GM15510 (cell line): ENCODE results near the gene IGF2BP2.

Experiments used
- POLR2A ChIP-seq: IDR thresholded peaks from 3 replicates; pipeline ENCODE4 v1.6.1; 2011; ENCODE audit warnings: borderline replicate concordance; ENCODE audit not compliant: insufficient read length; ENCODE audit errors: extremely low read depth

IGF2BP2 gene

GRCh38 chr3:185843635-185844034 is 18.8 kb upstream of the IGF2BP2 start:
- no peak for TF ChIP-seq POLR2A

- TF ChIP-seq POLR2A, result no peak
Observed at GRCh38 chr3:185843126-185843525, 18.3 kb upstream of the IGF2BP2 start.

- no peak for TF ChIP-seq POLR2A
Observed at GRCh38 chr3:185842241-185842640, 17.4 kb upstream of the IGF2BP2 start.

- TF ChIP-seq POLR2A, result no peak
Observed at GRCh38 chr3:185837414-185837813, 12.6 kb upstream of the IGF2BP2 start.

- no peak for TF ChIP-seq POLR2A
Observed at GRCh38 chr3:185831990-185832389, 7.1 kb upstream of the IGF2BP2 start.

- no peak for TF ChIP-seq POLR2A
Observed at GRCh38 chr3:185831195-185831594, 6.4 kb upstream of the IGF2BP2 start.

- no peak for TF ChIP-seq POLR2A
Observed at GRCh38 chr3:185830018-185830797, 5.4 kb upstream of the IGF2BP2 start.

- no peak for TF ChIP-seq POLR2A
Observed at GRCh38 chr3:185828755-185829154, 3.9 kb upstream of the IGF2BP2 start.

GRCh38 chr3:185827595-185828344 is 2.9 kb upstream of the IGF2BP2 start:
- no peak for TF ChIP-seq POLR2A

- no peak for TF ChIP-seq POLR2A
Observed at GRCh38 chr3:185825639-185826481, 1.0 kb upstream of the IGF2BP2 start.

GRCh38 chr3:185824051-185825005 is 514 bp downstream of the IGF2BP2 start:
- no peak for TF ChIP-seq POLR2A

GRCh38 chr3:185823078-185824044 is 1.5 kb downstream of the IGF2BP2 start:
- TF ChIP-seq POLR2A, result no peak

GRCh38 chr3:185822221-185823000 is 2.4 kb downstream of the IGF2BP2 start:
- TF ChIP-seq POLR2A, result no peak
